PFSK-1 (cell line): Measurements from ENCODE around the gene CDRT15.

Experiments
- FOXP2 ChIP-seq: optimal IDR thresholded peaks from 2 replicates; pipeline ENCODE3; 2011; ENCODE audit warnings: borderline replicate concordance, control low read depth, inconsistent platforms; ENCODE audit not compliant: insufficient read depth; ENCODE audit errors: extremely low read length, extremely low read depth
- POLR2AphosphoS5 ChIP-seq: IDR thresholded peaks from 2 replicates; pipeline ENCODE4 v1.6.1; 2012; ENCODE audit warnings: low read depth, mild to moderate bottlenecking, control low read depth, low read length, moderate library complexity
- REST ChIP-seq, 2 experiments: IDR thresholded peaks; 2 replicates each; pipeline versions ENCODE4 v1.6.1 to v1.8.0; 2011 to 2012; ENCODE audit warnings: low read depth in 2 of 2, low read length in 2 of 2, control low read depth in 1 of 2, inconsistent platforms in 1 of 2, mild to moderate bottlenecking in 1 of 2, moderate library complexity in 1 of 2; ENCODE audit not compliant: insufficient read depth in 1 of 2
- SIN3A ChIP-seq: IDR thresholded peaks from 2 replicates; pipeline ENCODE4 v1.6.1; 2012; ENCODE audit warnings: mild to moderate bottlenecking, low read length, moderate library complexity, borderline replicate concordance; ENCODE audit not compliant: insufficient read depth
- TAF1 ChIP-seq: IDR thresholded peaks from 2 replicates; pipeline ENCODE4 v1.6.1; 2012; ENCODE audit warnings: low read length, control low read depth, borderline replicate concordance; ENCODE audit not compliant: insufficient read depth

GRCh38 chr17:14276535-14277250 lies 40.0 kb upstream of the CDRT15 start:
- no peak for TF ChIP-seq REST (IDR thresholded peaks at IDR 0.05; ENCODE audit: insufficient read depth in 1 of 2, low read depth in 2 of 2, low read length in 2 of 2)
- no peak for TF ChIP-seq POLR2AphosphoS5
- no peak for TF ChIP-seq TAF1
- TF ChIP-seq SIN3A: no peak
- TF ChIP-seq FOXP2: no peak
